Activated CD4-positive, alpha-beta T cell treated with anti-CD3 and anti-CD28 coated beads for 4 hours (primary cell): Measurements from ENCODE around the gene AKT1.

Source experiments
- DNase-seq, 2 donors: peaks; one replicate each; pipeline ENCODE4 v3.0.0-alpha.2; 2020

AKT1 gene

GRCh38 chr14:104721505-104722431 lies 73.8 kb downstream of the AKT1 start:
- no peak for DNase-seq
